Right hindlimb (tissue), 1 donor: ENCODE results near the gene HNRNPLL.
"Not testable (repeated sequence)": the region's sequence is repeated elsewhere in the genome, so short reads cannot be mapped to it uniquely, and the experiment has no call there.

ENCODE experiments used
- DNase-seq: peaks from one replicate; pipeline ENCODE4 v3.0.0-alpha.2; 2018

Gene HNRNPLL

DNA sequence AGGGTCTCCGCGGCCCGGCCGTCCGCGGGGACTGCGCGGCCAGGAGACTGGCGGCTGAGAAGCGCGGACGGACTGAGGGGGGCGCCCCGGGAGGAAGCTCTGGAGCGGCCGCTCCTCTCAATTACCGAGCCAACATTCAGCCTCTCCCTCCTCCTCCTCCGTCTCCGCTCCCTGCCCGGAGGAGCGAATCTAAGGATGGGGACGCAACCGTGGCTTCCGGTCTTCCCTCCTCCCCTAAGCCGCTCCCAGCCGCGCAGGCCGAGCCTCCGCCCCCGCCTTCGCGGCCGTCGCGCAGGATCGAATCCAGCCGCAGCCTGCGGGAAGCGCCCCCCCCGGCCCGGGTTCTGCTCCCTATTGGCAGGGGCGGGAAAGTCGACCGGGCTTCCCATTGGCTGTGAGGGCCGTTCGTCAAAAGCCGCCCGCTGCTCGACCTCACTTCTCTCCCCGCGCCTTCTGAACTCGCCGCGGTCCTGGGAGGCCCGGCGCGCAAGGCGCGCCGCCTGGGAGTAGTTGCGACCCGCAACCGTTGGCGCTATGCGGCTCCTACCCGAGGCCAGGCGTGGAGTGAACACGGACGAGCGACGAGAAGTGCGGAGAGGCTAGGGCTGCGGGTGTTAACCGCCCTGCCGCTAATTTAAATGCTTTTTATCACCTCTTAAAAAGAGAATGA is at the start of gene HNRNPLL:
Gene HNRNPLL, minus strand, starts transcription at position 197 of the 670 bp plus-strand sequence. CDS start 302 bp downstream, outside the sequence.
- peak; percentile 99 for DNase-seq

DNA sequence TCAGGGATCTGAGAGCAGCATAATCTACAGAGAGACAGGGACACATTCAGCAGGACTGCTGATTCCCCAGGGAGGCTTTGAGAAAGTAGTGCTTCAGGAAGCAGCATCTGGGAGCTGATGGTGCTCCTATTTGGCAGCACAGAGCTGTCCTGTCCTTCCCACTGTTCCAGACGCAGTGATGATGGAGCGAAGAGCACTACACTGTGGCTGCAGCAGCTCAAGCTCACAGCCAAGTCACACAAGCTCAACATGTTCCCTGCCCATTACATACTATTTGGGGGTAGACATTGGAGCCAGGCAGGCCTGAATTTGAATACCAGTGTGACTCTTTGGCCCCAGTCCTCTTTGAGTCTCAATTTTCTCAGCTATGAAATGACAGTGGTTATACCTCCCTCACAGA is 48.0 kb upstream of the HNRNPLL start:
- DNase-seq = no peak

DNA sequence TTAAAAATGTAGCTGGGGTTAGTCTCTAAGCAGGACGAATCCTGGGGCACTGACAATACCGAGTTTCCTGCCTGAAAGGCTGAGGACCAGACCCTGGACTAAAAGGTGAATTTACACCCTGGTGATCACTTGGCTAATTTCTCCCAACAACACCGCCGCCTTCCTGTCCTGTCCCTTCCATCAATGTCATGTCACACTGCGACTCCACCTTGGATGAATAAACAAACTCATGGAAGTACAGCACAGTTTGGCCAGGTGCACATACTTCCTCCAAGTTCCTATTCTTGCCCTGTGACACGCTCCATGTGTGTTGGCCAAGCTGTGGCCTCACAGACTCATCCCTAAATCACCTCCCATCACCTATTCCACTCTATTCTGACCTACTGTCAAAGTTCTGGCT is 47.3 kb upstream of the HNRNPLL start:
- DNase-seq = no peak

- no peak for DNase-seq
These were observed 46.5 kb upstream of the HNRNPLL start for GRCh38 chr2:38649176-38649728.

- DNase-seq = no peak
These were observed 45.5 kb upstream of the HNRNPLL start for GRCh38 chr2:38648107-38648761.

GRCh38 chr2:38643683-38644511 is 41.2 kb upstream of the HNRNPLL start:
- DNase-seq = not testable (repeated sequence)

DNA sequence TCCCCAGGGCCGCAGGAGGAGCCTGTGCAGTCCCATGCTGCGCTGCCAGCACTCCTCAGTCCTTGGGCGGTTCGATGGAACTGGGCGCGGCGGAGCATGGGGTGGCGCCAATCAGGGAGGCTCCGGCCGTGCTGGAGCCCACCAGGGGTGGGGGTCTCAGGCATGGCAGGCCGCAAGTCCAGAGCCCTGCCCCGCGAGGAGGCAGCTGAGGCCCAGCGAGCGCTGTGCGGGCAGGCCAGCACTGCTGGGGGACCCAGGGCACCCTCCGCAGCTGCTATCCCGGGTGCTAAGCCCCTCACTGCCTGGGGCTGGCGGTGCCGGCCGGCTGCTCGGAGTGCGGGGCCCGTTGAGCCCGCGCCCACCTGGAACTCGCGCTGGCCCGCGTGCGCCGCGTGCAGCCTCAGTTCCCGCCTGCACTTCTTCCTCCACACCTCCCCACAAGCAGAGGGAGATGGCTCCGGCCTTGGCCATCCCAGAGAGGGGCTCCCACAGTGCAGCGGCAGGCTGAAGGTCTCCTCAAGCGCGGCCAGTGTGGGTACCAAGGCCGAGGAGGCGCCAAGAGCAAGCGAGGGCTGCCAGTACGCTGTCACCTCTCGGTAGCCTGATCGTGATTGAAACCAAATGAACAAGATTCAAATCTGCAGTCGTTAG is 40.4 kb upstream of the HNRNPLL start:
- DNase-seq = no peak

GRCh38 chr2:38642373-38643017 is 39.8 kb upstream of the HNRNPLL start:
- DNase-seq = not testable (repeated sequence)

- DNase-seq = no peak
These were observed 33.3 kb upstream of the HNRNPLL start for GRCh38 chr2:38636069-38636468.

DNA sequence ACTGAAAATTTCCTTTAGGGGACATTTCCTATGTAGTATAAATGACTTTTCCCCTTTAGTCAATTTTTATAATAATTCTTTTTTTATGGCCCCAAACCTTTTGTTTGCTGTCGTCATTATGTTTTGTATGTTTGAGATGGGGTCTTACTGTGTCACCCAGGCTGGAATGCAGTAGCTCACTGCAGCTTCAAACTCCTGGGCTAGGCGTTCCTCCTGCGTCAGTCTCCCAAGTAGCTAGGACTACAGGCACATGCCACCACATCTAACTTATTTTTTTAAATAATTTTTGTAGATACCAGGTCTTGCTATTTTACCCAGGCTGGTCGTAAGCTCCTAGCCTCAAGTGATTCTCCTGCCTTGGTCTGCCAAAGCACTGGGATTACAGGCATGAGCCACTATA is 32.4 kb upstream of the HNRNPLL start:
- no peak for DNase-seq

- no peak for DNase-seq
These were observed 32.0 kb upstream of the HNRNPLL start for GRCh38 chr2:38634684-38635083.

GRCh38 chr2:38633895-38634294 is 31.2 kb upstream of the HNRNPLL start:
- DNase-seq = no peak

DNA sequence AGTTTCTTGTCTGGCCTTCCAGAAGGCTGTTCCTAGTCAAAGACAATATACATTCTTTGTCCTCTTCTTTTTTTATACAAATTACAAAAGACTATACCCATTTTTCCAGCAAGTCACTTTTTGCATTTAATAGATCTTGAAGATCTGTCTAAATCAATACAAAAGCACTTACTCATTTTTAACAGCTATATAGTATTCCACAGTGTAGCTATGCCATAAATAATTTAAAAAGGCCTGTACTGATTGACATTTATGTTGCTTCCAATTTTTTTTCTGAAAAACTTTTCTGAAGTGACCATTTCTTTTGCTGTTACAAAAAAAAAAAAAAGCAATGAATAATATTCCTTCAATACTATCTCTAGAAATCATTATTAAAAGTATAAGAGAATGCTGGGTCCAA is 30.3 kb upstream of the HNRNPLL start:
- no peak for DNase-seq

DNA sequence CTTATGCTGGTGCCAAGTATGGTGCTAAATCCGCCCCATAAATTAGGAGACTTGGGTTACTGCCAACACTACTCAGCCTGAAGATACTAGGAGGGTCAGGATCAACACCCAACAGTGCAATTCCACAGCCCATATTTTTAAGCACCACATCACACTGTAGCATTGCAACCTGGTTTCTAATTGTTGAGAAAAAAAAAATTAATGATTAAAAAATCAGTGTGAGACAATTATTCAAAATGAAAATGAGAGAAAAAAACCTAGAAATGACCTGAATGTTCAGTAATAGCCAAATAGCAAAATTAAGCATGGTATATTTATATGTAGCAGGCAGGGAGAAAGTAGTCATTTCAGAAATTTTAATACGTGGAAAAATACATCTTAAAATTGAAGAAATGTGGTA is 29.2 kb upstream of the HNRNPLL start:
- DNase-seq = no peak

GRCh38 chr2:38629684-38630083 is 27.0 kb upstream of the HNRNPLL start:
- no peak for DNase-seq

DNA sequence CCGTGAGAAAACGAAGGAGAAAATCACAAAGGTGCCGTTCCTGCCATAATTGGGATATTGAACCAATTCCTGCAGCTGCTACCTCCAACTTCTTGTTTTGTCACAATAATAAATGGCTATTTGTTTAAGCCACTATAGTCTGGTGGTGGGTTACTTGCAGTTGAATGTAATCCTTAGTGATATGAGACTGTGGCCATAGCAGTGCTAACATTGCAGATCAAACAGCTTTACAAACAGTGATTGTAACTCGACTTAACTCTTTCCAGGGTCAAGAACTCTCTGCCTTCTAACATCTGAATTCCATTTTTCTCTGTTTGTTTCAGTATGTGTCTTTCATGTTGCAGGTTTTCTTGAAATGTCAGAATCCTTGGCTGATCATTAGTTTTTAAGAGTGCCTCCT is 24.7 kb upstream of the HNRNPLL start:
- no peak for DNase-seq

- no peak for DNase-seq
These were observed 23.8 kb upstream of the HNRNPLL start for GRCh38 chr2:38626326-38627035.

- DNase-seq = no peak
These were observed 19.5 kb upstream of the HNRNPLL start for GRCh38 chr2:38622210-38622609.

GRCh38 chr2:38621018-38621417 is 18.3 kb upstream of the HNRNPLL start:
- DNase-seq = no peak

- no peak for DNase-seq
These were observed 17.7 kb upstream of the HNRNPLL start for GRCh38 chr2:38620282-38620977.
